Left renal pelvis (tissue), 4 donors: ENCODE data around the gene IGFBP6. TPM values are rescaled to one million over a fixed set of nuclear protein-coding genes. Genes with fewer than 3 reads are reported as not detected.

Source experiments
- DNase-seq, 4 donors: peaks; one replicate each; pipeline ENCODE4 v3.0.0-alpha.2; 2013; ENCODE audit warnings: low read depth in 4 of 4, low spot score in 3 of 4
- polyA plus RNA-seq, 4 donors: library from polyadenylated mRNA; unstranded; fragments of 120-200 nt; gene quantifications; one replicate each; pipeline ENCODE4 v1.2.1, GENCODE V29; 2013; ENCODE audit not compliant: insufficient read length in 4 of 4

IGFBP6 gene
- polyA plus RNA-seq, 4 donors = 14.0 to 241 (median 19.8) TPM

- no peak for DNase-seq
Measured at GRCh38 chr12:53058674-53059433, 38.6 kb upstream of the IGFBP6 start.

DNA sequence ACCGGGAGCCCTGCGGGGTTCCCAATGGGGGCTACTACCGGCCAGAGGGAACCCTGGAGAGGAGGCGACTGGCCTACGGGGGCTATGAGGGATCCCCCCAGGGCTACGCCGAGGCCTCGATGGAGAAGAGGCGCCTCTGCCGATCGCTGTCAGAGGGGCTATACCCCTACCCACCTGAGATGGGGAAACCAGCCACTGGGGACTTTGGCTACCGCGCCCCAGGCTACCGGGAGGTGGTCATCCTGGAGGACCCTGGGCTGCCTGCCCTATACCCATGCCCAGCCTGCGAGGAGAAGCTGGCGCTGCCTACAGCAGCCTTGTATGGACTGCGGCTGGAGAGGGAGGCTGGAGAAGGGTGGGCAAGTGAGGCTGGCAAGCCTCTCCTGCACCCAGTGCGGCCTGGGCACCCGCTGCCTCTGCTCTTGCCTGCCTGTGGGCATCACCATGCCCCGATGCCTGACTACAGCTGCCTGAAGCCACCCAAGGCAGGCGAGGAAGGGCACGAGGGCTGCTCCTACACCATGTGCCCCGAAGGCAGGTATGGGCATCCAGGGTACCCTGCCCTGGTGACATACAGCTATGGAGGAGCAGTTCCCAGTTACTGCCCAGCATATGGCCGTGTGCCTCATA lies 37.9 kb upstream of the IGFBP6 start:
- DNase-seq = no peak

DNA sequence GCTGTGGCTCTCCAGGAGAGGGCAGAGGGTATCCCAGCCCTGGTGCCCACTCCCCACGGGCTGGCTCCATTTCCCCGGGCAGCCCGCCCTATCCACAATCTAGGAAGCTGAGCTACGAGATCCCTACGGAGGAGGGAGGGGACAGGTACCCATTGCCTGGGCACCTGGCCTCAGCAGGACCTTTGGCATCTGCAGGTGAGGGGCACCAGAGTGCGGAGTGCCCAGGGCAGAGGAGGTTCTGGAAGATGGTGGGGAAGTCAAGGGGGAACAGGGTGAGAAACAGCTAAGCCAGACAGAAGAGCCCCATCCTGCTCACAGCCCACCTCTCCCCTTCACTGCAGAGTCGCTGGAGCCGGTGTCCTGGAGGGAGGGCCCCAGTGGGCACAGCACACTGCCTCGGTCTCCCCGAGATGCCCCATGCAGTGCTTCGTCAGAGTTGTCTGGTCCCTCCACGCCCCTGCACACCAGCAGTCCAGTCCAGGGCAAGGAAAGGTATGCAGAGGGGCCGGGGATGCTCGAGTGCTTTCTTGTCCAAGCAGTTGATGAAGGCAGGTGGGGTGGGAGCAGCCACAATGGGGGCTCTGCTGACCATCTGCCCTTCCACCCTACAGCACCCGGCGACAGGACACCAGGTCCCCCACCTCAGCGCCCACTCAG lies 37.3 kb upstream of the IGFBP6 start:
- no peak for DNase-seq

GRCh38 chr12:53060721-53061276 lies 36.7 kb upstream of the IGFBP6 start:
- no peak for DNase-seq

DNA sequence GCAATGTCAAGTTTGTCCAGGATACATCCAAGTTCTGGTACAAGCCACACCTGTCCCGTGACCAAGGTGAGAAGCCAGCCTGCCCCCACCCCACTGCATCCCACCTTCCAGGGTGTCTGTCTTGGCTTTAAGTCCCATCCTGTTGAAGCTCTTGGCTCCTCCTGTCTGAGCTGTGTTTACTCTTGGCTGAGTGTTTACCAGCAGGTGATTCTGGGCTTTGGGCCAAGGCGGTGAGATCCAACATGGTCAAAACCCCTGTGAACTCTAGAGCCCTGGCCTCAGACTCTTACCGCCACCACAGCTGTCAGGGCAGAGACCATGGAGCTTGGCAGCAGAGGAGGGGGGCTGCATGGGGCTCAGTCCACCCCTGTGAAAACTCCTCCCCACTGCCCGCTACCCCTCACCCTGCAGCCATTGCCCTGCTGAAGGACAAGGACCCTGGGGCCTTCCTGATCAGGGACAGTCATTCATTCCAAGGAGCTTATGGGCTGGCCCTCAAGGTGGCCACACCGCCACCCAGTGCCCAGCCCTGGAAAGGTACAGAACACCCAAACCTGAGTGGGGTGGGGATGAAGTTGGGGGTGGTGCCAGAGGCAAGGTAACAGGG lies 36.0 kb upstream of the IGFBP6 start:
- DNase-seq = no peak

GRCh38 chr12:53062011-53062961 lies 35.2 kb upstream of the IGFBP6 start:
- DNase-seq = no peak

DNA sequence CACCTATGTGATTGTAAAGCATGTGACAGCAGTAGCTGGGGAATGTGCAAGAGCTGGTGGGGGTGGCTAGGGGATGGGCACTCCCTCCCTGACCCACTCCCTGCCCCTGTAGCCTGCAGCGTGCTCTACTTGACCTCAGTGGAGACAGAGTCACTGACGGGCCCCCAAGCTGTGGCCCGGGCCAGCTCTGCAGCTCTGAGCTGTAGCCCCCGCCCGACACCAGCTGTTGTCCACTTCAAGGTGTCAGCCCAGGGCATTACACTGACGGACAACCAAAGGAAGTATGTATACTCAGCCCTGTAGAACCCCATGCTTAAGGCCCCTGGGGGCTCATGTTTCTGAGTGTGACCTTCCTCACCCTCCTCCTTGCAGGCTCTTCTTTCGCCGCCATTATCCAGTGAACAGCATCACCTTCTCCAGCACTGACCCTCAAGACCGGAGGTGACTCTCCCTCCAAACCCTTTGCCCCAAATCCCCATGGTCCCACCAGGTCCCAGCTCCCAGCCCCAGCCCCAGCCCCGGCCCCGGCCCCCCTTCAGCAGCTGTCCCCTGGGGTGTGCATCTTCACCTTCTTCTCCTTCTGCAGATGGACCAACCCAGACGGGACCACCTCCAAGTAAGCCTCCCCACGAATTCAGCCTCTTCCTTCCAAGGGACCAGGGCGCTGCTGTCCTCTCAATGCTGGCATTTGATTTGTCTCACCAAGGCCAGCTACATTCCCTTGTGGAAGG lies 34.3 kb upstream of the IGFBP6 start:
- DNase-seq = no peak

DNA sequence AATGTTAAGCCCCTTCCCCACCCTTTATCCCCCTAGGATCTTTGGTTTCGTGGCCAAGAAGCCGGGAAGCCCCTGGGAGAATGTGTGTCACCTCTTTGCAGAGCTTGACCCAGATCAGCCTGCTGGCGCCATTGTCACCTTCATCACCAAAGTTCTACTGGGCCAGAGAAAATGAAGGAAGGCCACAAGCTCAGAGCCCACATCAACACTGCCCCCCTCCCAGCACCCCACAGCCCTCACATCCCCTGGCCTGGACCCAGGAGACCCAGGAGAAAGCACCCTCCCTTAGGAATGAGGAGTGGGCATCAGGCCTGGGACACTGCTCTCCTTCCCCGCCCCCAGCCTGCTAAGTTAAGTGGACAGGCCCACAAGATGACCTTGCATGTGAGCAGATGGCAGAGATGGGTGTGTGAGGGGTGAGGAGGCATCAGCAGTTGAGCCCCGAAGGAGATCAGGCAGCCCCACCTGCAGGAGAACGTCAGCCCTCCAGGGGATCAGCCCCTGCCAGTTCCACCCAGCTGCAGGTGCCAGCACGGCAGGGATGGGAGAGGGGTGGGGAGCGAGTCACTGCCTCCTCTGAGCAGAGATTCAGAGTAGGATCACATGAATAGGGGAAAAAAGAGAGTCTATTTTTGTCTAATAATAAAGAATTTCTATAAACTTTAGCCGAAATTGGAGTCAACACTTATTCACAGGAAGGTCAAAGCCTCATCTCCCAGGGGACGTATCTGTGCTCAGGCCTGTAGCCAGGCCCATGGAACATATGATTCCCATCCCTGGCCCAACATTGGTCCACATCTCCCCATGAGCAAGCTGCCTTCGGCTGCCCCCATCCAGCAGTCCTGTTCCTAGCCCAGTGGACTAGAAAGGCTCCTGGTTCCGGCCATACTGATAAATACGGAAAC lies 33.5 kb upstream of the IGFBP6 start:
- DNase-seq = no peak

- no peak for DNase-seq
Measured at GRCh38 chr12:53064613-53065436, 32.6 kb upstream of the IGFBP6 start.

DNA sequence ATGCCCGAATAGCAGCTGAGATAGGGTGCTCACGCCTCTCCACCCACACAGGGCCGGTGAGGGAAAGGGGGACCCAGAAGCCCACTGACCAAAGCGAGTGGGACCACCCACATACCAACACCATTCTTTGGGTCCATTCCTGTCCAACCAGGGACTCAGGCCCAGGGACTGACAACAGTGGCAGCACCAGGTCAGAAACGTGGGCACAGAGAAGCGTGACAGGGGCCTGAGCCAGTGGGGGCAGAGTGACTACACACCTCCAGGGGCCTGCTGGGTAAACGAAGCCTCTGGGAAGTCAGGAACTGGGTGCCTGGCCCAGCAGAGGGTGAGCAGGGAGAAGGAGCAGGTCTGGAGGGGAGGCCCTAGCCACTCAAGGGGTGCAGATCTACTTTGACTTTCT lies 32.0 kb upstream of the IGFBP6 start:
- no peak for DNase-seq

DNA sequence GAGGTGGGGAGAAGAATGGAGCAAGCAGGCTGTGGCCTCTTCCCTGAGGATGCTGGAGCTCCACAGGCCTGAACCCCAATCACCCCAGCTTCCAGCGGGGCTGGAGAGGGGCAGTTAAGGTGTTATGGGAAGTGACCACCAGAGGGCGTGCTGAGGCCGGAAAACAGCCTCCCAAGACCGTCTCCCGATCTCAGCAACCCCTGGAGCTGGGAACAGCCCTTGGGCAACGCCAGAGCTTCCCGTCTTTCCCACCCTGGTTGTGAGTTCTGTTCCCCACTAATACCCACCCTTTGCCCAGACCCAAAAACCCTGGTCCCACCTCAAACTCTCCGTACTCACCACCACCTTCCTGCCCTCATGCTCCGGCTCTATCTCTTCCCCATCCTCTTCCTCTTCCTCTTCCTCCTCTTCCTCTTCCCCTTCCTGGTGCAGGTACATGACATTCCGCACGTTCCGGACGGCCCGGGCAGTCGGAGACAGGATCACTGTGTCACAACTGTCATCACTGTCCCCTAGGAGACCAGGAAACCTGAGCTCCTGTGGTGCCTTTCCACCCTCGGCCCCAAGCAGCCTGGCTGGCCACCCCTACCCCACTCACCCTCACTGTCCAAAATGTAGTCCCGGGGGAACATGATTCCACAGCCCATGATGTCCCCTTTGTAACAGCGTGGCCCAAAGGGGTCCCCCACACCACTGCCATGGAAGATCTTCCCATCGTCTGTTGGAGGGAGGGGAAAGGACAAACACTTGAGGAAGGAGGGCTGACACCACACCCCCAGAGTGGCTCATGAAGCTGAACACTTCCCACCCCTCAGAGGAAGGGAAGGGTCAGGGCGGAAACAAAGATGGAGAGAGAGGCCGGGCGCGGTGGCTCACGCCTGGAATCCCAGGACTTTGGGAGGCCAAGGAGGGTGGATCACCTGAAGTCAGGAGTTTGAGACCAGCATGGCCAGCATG lies 31.2 kb upstream of the IGFBP6 start:
- no peak for DNase-seq

GRCh38 chr12:53067074-53067992 lies 30.1 kb upstream of the IGFBP6 start:
- no peak for DNase-seq

DNA sequence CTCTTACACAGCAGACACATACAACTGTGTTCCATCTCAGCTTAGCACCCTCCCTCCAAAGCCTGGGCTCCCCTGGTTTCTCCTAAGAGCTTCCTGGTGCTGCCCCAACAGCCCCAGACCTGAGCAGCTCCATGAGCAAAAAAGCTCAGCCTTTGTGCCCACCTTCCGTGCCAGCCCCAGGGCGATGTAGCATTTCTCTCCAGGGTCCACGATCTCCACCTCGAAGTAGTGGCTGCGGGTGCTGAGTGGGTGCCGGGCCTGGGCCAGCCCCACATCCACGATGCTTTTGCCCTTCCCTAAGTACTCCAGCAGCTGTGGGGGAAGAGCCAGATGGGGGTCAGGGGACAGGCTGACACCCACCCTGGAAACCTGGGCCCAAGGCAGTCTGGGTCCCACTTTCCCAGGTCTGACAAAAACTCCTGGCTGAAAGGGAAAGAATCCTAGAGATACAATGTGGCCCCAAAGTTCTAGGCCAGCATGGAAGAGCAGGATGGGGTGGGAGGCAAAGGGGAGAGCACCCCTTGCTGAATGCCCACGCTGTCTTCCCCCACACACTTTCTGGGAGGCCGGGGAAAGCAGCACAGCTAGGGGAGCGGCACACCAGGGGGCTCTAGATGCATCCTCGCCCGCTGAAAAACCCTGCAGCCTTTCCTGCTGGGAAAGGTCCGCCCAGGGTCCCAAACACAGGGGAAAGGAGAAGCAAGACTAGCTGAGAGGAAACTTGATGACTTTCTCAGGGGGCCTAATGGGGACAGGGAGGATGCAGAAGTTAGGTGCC lies 29.3 kb upstream of the IGFBP6 start:
- no peak for DNase-seq

- DNase-seq = no peak
Measured at GRCh38 chr12:53068811-53069585, 28.5 kb upstream of the IGFBP6 start.
